ENCODE data around the gene POMT2.
"Not testable (repeated sequence)": the region's sequence is repeated elsewhere in the genome, so short reads cannot be mapped to it uniquely, and the experiment has no call there.

Gene POMT2

GRCh38 chr14:77301103-77301502 lies 19.6 kb downstream of the POMT2 start:
- peak; percentile 69 for DNase-seq (ENCODE audit: low spot score)

DNA sequence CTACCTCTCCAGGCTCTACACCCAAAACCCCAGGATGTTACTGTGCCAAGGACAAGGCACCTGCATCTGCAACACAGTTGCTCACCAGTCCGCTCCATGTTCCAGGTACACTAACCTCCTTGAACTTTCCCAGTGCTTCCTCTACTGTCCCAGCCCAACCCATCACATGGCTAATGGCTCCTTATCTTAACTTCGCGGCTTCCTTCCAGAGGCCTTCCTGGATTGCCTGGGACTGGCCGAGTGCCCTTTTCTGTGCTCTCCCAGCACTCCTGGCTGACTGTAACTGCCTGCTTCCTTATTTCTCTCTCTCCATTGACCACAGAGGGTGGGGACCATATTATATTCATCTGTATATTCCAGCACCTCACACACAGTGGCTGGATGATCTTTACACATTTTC lies 20.9 kb downstream of the POMT2 start:
- DNase-seq (ENCODE audit: low spot score) = no peak

GRCh38 chr14:77296906-77297305 lies 23.8 kb downstream of the POMT2 start:
- no peak for DNase-seq (ENCODE audit: low spot score)

GRCh38 chr14:77296155-77296554 lies 24.5 kb downstream of the POMT2 start:
- DNase-seq (ENCODE audit: low spot score) = no peak

DNA sequence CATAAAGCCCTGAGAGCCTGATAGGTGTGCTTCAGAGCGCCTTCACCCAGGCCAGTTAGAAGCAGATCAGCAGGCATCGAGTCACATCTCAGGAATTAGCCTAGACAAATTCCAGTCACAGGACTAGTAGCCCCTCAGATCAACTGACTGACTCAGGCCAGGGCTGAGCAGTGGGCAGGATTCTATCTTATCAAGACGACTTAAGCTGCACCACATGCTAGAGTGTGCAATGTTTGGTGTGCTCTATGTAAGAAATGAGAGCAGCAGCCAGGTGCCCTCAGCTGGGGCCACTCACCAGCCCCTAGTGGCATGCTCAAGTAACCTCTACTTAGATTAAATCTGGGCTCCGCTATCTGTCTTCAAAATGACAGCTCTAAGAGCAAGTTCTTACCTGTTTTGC lies 30.0 kb downstream of the POMT2 start:
- DNase-seq (ENCODE audit: low spot score) = peak; percentile 50

- DNase-seq (ENCODE audit: low spot score) = no peak
Measured at GRCh38 chr14:77286576-77286975, 34.1 kb downstream of the POMT2 start.

- DNase-seq (ENCODE audit: low spot score) = no peak
Measured at GRCh38 chr14:77284466-77284865, 36.2 kb downstream of the POMT2 start.

- no peak for DNase-seq (ENCODE audit: low spot score)
Measured at GRCh38 chr14:77284066-77284465, 36.6 kb downstream of the POMT2 start.

DNA sequence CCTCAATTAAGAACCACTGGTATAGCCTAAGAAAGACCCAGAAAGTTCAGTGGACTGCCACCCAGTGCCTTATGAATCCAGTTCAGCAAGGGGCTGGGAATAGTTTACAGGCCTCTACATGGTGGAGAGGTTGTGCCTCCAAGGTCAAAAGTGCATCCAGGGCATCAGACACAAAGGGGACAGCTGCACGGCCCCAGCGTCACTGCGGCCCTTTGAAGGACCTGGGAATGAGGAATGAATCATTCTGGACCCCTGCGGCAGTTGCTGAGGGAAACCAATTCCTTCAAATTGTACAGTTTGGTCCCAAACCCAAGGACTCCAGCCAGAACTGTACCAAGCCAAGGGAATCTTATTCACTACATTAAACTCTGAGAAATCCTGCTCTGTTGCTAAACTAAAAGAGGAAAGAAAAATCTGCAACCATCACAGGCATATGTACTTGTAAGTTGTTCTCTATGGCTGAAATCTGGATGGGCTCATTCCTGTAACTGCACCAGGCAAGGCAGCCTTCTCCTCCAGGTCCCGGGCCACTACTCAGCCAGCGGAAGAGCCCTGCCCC lies 38.8 kb downstream of the POMT2 start:
- DNase-seq (ENCODE audit: low spot score) = no peak

- DNase-seq (ENCODE audit: low spot score) = not testable (repeated sequence)
Measured at GRCh38 chr14:77280921-77281320, 39.8 kb downstream of the POMT2 start.

DNA sequence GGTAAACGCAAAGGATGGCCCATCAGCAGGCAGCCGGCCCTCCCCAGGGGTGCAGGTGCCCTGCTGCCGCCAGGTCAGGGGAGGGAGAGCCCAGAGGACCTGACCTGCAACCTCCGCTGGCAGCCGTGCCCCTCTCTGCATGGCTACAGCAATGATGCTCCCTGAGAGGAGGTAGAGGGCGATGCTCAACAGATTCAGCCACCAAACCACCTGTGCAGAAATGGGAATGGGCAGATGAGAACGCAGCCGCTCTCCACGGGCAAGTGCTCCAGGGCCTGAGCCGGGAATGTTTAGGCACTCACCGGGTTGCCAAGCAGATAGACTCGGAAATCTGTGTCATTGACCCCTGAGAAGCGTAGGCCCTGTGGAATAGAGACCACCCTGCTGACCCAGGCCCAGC lies 41.0 kb downstream of the POMT2 start:
- no peak for DNase-seq (ENCODE audit: low spot score)

GRCh38 chr14:77278461-77279230 lies 42.0 kb downstream of the POMT2 start:
- DNase-seq (ENCODE audit: low spot score) = no peak

GRCh38 chr14:77276959-77277358 lies 43.7 kb downstream of the POMT2 start:
- DNase-seq (ENCODE audit: low spot score) = no peak

DNA sequence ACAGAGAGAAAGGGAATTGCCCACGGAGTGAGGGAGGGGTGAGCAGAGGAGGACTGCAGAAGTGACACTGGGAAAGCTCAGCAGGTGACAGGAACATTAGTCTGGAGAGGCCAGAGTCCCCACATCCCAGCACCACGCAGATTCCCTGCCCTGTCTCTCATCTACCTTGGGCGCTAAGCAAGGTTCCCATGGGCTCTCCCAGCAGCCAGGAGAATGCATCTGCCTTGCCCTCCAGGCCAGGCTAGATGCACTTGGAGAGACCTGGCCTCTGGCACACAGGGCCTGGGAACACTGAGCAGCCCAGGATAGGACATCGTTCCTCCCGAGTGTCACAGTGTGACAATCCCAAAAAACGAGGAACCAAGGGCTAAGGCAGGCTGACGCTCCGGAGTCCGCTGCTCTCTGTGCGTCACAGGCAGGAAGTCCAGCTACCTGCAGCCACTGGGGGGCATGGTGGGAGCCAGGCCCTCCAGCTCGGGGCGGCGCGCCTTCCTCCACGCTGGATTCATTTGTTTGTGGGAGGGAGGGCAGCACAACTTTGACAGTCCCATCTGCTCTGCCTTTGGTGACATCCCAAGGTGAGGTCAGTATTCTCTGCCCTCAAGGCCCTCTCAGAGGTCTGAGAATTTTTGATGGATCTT lies 44.3 kb downstream of the POMT2 start:
- no peak for DNase-seq (ENCODE audit: low spot score)

DNA sequence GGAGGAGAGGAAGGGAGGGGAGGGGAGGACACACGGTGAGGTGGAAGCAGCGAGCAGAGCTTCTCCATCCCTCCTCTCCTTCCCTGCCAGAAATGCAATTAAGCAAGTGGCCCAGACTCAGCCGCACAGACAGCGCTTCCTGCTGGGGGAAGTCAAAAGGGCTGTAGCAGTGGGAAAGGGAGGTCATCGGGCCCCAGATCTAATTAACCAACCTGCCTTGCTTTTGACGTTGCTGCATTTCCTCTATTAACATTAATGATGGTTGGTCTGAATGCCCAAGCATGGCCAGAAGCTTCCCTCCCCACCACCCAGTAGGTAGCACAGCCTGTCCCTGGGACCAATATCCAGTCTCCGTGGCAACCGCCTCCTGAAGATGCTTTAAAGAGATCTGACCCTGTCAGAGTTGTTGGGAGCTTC lies 45.1 kb downstream of the POMT2 start:
- DNase-seq (ENCODE audit: low spot score) = no peak

- no peak for DNase-seq (ENCODE audit: low spot score)
Measured at GRCh38 chr14:77275041-77275580, 45.6 kb downstream of the POMT2 start.

DNA sequence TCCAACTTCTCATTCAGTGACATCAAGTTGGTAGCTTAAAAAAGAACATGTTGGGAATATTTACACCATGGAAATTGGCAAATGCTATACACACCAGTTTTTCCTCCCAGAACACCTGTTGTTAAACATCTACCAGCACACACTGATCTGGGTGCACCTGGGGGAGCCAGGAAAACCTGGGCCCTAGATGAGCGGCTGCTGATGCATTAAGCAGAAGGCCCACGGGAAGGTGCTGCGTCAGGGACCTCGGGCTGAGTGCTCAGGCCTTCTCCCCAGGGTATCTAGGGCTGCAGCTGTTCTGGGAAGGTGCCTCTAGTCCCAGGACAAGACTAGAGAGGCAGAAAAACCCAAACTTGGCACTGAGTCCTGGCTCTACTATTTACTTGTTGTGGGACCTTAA lies 46.9 kb downstream of the POMT2 start:
- DNase-seq (ENCODE audit: low spot score) = no peak

- no peak for DNase-seq (ENCODE audit: low spot score)
Measured at GRCh38 chr14:77272261-77272660, 48.4 kb downstream of the POMT2 start.

GRCh38 chr14:77271113-77271710 lies 49.5 kb downstream of the POMT2 start, which contains the start of gene NGB:
TSS of gene NGB (minus strand) at chr14:77271206. CDS start at chr14:77270937, 269 bp downstream.
- DNase-seq (ENCODE audit: low spot score) = no peak

- DNase-seq (ENCODE audit: low spot score) = no peak
Measured at GRCh38 chr14:77270361-77271112, 50.1 kb downstream of the POMT2 start.

- no peak for DNase-seq (ENCODE audit: low spot score)
Measured at GRCh38 chr14:77268989-77269600, 51.6 kb downstream of the POMT2 start.

Measured in hepatic stellate cell (primary cell).